ENCODE data around the gene LRBA.

DNA sequence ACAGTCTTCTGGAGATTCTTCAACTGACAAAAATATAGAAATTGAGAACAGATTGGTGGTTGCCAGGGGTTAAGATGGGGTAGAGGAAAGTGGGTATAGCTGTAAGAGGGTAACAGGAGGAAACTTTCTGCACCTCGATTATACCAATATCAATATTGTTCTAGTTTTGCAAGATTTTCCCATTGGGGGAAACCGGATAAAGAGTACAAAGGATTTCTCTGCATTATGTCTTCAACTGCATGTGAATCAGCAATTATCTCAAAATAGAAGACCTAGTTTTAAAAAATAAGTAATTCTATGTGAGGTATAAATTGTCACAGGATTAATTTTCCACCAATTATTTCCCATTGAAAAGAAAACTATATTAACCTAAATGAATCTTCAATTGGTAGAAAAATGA lies 65.7 kb downstream of the LRBA start:
- TF ChIP-seq IRF2 (CRISPR knock-in tag; IDR thresholded peaks at IDR 0.05; ENCODE audit: borderline replicate concordance, low read depth), result no peak
- TF ChIP-seq, protein P1, sequence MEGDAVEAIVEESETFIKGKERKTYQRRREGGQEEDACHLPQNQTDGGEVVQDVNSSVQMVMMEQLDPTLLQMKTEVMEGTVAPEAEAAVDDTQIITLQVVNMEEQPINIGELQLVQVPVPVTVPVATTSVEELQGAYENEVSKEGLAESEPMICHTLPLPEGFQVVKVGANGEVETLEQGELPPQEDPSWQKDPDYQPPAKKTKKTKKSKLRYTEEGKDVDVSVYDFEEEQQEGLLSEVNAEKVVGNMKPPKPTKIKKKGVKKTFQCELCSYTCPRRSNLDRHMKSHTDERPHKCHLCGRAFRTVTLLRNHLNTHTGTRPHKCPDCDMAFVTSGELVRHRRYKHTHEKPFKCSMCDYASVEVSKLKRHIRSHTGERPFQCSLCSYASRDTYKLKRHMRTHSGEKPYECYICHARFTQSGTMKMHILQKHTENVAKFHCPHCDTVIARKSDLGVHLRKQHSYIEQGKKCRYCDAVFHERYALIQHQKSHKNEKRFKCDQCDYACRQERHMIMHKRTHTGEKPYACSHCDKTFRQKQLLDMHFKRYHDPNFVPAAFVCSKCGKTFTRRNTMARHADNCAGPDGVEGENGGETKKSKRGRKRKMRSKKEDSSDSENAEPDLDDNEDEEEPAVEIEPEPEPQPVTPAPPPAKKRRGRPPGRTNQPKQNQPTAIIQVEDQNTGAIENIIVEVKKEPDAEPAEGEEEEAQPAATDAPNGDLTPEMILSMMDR (IDR thresholded peaks at IDR 0.05), result no peak
- TF ChIP-seq CREM (CRISPR knock-in tag; IDR thresholded peaks at IDR 0.05), result no peak
- TF ChIP-seq, protein P2, sequence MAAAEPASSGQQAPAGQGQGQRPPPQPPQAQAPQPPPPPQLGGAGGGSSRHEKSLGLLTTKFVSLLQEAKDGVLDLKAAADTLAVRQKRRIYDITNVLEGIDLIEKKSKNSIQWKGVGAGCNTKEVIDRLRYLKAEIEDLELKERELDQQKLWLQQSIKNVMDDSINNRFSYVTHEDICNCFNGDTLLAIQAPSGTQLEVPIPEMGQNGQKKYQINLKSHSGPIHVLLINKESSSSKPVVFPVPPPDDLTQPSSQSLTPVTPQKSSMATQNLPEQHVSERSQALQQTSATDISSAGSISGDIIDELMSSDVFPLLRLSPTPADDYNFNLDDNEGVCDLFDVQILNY (CRISPR knock-in tag; IDR thresholded peaks at IDR 0.05), result no peak
- TF ChIP-seq, protein P3, sequence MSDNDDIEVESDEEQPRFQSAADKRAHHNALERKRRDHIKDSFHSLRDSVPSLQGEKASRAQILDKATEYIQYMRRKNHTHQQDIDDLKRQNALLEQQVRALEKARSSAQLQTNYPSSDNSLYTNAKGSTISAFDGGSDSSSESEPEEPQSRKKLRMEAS (CRISPR knock-in tag; IDR thresholded peaks at IDR 0.05), result no peak
- no peak for TF ChIP-seq NR1H2 (CRISPR knock-in tag; IDR thresholded peaks at IDR 0.05)
- TF ChIP-seq TP53 (CRISPR knock-in tag; IDR thresholded peaks at IDR 0.05), result no peak
- no peak for TF ChIP-seq SP1 (CRISPR knock-in tag; conservative IDR thresholded peaks at IDR 0.05)
- TF ChIP-seq, protein P4, sequence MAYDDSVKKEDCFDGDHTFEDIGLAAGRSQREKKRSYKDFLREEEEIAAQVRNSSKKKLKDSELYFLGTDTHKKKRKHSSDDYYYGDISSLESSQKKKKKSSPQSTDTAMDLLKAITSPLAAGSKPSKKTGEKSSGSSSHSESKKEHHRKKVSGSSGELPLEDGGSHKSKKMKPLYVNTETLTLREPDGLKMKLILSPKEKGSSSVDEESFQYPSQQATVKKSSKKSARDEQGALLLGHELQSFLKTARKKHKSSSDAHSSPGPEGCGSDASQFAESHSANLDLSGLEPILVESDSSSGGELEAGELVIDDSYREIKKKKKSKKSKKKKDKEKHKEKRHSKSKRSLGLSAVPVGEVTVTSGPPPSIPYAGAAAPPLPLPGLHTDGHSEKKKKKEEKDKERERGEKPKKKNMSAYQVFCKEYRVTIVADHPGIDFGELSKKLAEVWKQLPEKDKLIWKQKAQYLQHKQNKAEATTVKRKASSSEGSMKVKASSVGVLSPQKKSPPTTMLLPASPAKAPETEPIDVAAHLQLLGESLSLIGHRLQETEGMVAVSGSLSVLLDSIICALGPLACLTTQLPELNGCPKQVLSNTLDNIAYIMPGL (CRISPR knock-in tag; IDR thresholded peaks at IDR 0.05), result no peak
- no peak for TF ChIP-seq SMAD3 (CRISPR knock-in tag; IDR thresholded peaks at IDR 0.05; ENCODE audit: borderline replicate concordance)
- TF ChIP-seq ATF2 (CRISPR knock-in tag; IDR thresholded peaks at IDR 0.05; ENCODE audit: borderline replicate concordance, low read depth), result no peak
- TF ChIP-seq TCF7 (CRISPR knock-in tag; IDR thresholded peaks at IDR 0.05; ENCODE audit: low read depth), result no peak
